Measurements from ENCODE around the gene CTNNBIP1. TPM values are rescaled to one million over a fixed set of nuclear protein-coding genes. Genes with fewer than 3 reads are reported as not detected.

The CTNNBIP1 gene
- total and polyA plus RNA-seq, 9 of the 15 experiments (the other 6 are each of a cell fraction or from before 2014, with no cell fraction given) = 0.65 to 29.2 (median 14.7) TPM

GRCh38 chr1:9855186-9855585 lies 54.9 kb downstream of the CTNNBIP1 start:
- Histone ChIP-seq H3K4me1 (replicated peaks in 1 of 2; ENCODE audit: control insufficient read depth in 2 of 2, insufficient read depth in 2 of 2, low read length in 2 of 2) (peaks cover 0 to 7% of the 10 kb centered on the region in 2 experiments; a peak in 2 of 5 replicates), H3K9ac (ENCODE audit: insufficient read depth in 1 of 2, low read depth in 2 of 2, low read length in 2 of 2) (no peak overlapping the region), H4K20me1 (replicated peaks; ENCODE audit: control insufficient read depth, insufficient read depth, low read length) (no peaks in the 10 kb centered on the region), H3K9me1 (ENCODE audit: control insufficient read depth, insufficient read depth, low read length) (no peaks in the 10 kb centered on the region), H3K79me2 (ENCODE audit: control insufficient read depth, insufficient read depth, low read length) (no peaks in the 10 kb centered on the region), H3K9me3 (replicated peaks; ENCODE audit: control insufficient read depth, insufficient read depth, low read depth, low read length) (peaks cover 3% of the 10 kb centered on the region; the same call in 1 of the 2 replicates), H3K36me3 (ENCODE audit: control insufficient read depth, insufficient read depth, low read length) (no peaks in the 10 kb centered on the region), H2AFZ (ENCODE audit: low read depth, low read length) (no peak overlapping the region), H3K27ac (ENCODE audit: extremely low read depth, low read depth, low read length) (no peak overlapping the region), H3K4me2 (ENCODE audit: insufficient read depth, low read length) (no peak overlapping the region), H3K27me3 (ENCODE audit: control insufficient read depth in 2 of 2, insufficient read depth in 2 of 2, low read length in 2 of 2) (no peaks in the 10 kb centered on the region), H3K4me3 (no peak overlapping the region)
- CTCF ChIA-PET (ENCODE audit: low intra/inter-chr PET ratio) = no interaction called here
- BruUV-seq (replicated peaks) = no TSS peak
- POLR2A ChIA-PET = no interaction called here
- ATAC-seq (no peak), FAIRE-seq (no peak), DNase-seq (ENCODE audit: extremely low read depth in 1 of 4, low spot score in 3 of 4) (no peak)
- in situ Hi-C loops (cut with MboI) (no loop called here), intact Hi-C loops (cut with micrococcal nuclease) (no loop called here)
- TF ChIP-seq SIN3B (IDR thresholded peaks at IDR 0.05; ENCODE audit: low read depth) (no peak), CCNT2 (IDR thresholded peaks at IDR 0.05; ENCODE audit: borderline replicate concordance, extremely low read depth, insufficient read length, low read depth, low read length) (no peak), IRF2 (CRISPR knock-in tag; IDR thresholded peaks at IDR 0.05) (no peak), EZH2 (IDR thresholded peaks at IDR 0.05; ENCODE audit: borderline replicate concordance, low read depth, low read length) (no peak), ZBTB5 (IDR thresholded peaks at IDR 0.05) (no peak), NBN (IDR thresholded peaks at IDR 0.05; ENCODE audit: low read depth) (no peak), ZNF384 (IDR thresholded peaks at IDR 0.05; ENCODE audit: low read depth, low read length) (no peak), PTBP1 (IDR thresholded peaks at IDR 0.05; ENCODE audit: low read depth, low read length) (no peak), ZNF280A (IDR thresholded peaks at IDR 0.05; ENCODE audit: low read depth, partially characterized antibody) (no peak), ZNF707 (CRISPR knock-in tag; conservative IDR thresholded peaks at IDR 0.05) (no peak), ZFP1 (CRISPR knock-in tag; IDR thresholded peaks at IDR 0.05) (no peak), TOE1 (IDR thresholded peaks at IDR 0.05; ENCODE audit: borderline replicate concordance) (no peak), TOE1 (CRISPR knock-in tag; IDR thresholded peaks at IDR 0.05; ENCODE audit: borderline replicate concordance, low read depth) (no peak), HES1 (IDR thresholded peaks at IDR 0.05; ENCODE audit: low read depth) (no peak)
- 31% methylated on average over 1 of the region's 1 CpG for WGBS (ENCODE audit: insufficient coverage, low coverage, missing lambda C conversion rate)
